Caco-2 (cell line): ENCODE results near the gene GP9. TPM values are rescaled to one million over a fixed set of nuclear protein-coding genes. Genes with fewer than 3 reads are reported as not detected.

Source experiments
- BruUV-seq: library from RNA; stranded (reverse); fragments of 400-500 nt; replicated peaks from 2 replicates; lab custom pipeline; 2021; lab: Mats Ljungman, UMichigan
- CTCF ChIA-PET: fragments of 300-600 bp; sonication (Branson Sonifier 250); formaldehyde crosslinking; loops from one replicate; lab custom pipeline; 2022; ENCODE audit warnings: antibody characterized with exemption; lab: Charles Lee
- POLR2A ChIA-PET: fragments of 300-600 bp; sonication (Branson Sonifier 250); formaldehyde crosslinking; loops from one replicate; lab custom pipeline; 2022; ENCODE audit warnings: antibody characterized with exemption; lab: Charles Lee
- DNase-seq, 2 experiments: peaks; one replicate each; pipeline versions ENCODE4 v3.0.0 to v3.0.0-alpha.2; 2020 to 2022
- H3K27me3 ChIP-seq: replicated peaks from 2 replicates; pipeline ENCODE4 v1.6.0; 2011; ENCODE audit warnings: low read length; ENCODE audit not compliant: control insufficient read depth, insufficient read depth
- H3K36me3 ChIP-seq: 2 replicates; pipeline ENCODE4 v1.5.1; 2011; ENCODE audit warnings: low read length; ENCODE audit not compliant: control insufficient read depth, insufficient read depth
- H3K4me1 ChIP-seq: fragments of 250-450 bp; sonication (Bioruptor Pico); 2 replicates; pipeline ENCODE4 v1.5.1; 2020; ENCODE audit warnings: mild to moderate bottlenecking
- H3K4me3 ChIP-seq: 2 replicates; pipeline ENCODE4 v1.5.1; 2011; ENCODE audit warnings: low read depth, mild to moderate bottlenecking, control low read depth, low read length
- H3K9me3 ChIP-seq: fragments of 250-450 bp; sonication (Bioruptor Pico); 2 replicates; pipeline ENCODE4 v1.5.1; 2020; ENCODE audit warnings: mild to moderate bottlenecking, moderate library complexity
- H3K27ac Mint-ChIP-seq: one replicate; pipeline ENCODE4 v1.8.0; 2022; ENCODE audit warnings: mixed read lengths; ENCODE audit not compliant: unreplicated experiment
- H3K27me3 Mint-ChIP-seq: one replicate; pipeline ENCODE4 v1.8.0; 2022; ENCODE audit warnings: mixed read lengths; ENCODE audit not compliant: insufficient read depth, unreplicated experiment
- H3K36me3 Mint-ChIP-seq: one replicate; pipeline ENCODE4 v1.8.0; 2022; ENCODE audit warnings: mild to moderate bottlenecking, mixed read lengths; ENCODE audit not compliant: insufficient read depth, unreplicated experiment
- H3K4me1 Mint-ChIP-seq: one replicate; pipeline ENCODE4 v1.8.0; 2022; ENCODE audit warnings: low read depth, mixed read lengths; ENCODE audit not compliant: unreplicated experiment
- H3K4me3 Mint-ChIP-seq: one replicate; pipeline ENCODE4 v1.8.0; 2022; ENCODE audit warnings: mild to moderate bottlenecking, moderate library complexity, mixed read lengths; ENCODE audit not compliant: unreplicated experiment
- H3K9me3 Mint-ChIP-seq: one replicate; pipeline ENCODE4 v1.8.0; 2022; ENCODE audit warnings: mixed read lengths; ENCODE audit not compliant: unreplicated experiment
- CTCF ChIP-seq, 2 experiments: fragments of 200-600 bp in 1 of 2; IDR thresholded peaks; 1 replicate in 1 of 2; 2 replicates in 1 of 2; pipeline versions ENCODE4 v1.5.1 to v1.8.0; 2011 to 2022; ENCODE audit warnings: antibody characterized with exemption in 1 of 2, control low read depth in 1 of 2, inconsistent platforms in 1 of 2, low read depth in 1 of 2, low read length in 1 of 2, mild to moderate bottlenecking in 1 of 2, moderate library complexity in 1 of 2; ENCODE audit not compliant: insufficient read depth in 1 of 2, severe bottlenecking in 1 of 2, unreplicated experiment in 1 of 2
- intact Hi-C: fragments of 100-400 bp; cut with micrococcal nuclease; formaldehyde crosslinking; loops from one replicate; pipeline ENCODE4 v1.10.0; 2022; ENCODE audit not compliant: unreplicated experiment
- total RNA-seq: library from RNA; stranded (reverse); gene quantifications from 2 replicates; pipeline ENCODE4 v1.2.3, GENCODE V29; 2022

GP9 gene
- total RNA-seq, 1 experiment from 2014 or later: not detected

- Histone ChIP-seq H3K27me3 (no peaks in the 10 kb centered on the region), H3K4me3 (peak overlapping the region; percentile 44), H3K9me3 (no peaks in the 10 kb centered on the region), H3K4me1 (peaks cover 6% of the 10 kb centered on the region; the same call in 1 of the 2 replicates), H3K36me3 (no peaks in the 10 kb centered on the region)
- Mint-ChIP-seq H3K36me3 (no peaks in the 10 kb centered on the region), H3K27ac (peak overlapping the region; percentile 73), H3K4me1 (peaks cover 7% of the 10 kb centered on the region), H3K27me3 (peaks cover 3% of the 10 kb centered on the region), H3K4me3 (peak overlapping the region; percentile 77), H3K9me3 (no peaks in the 10 kb centered on the region)
- peak; percentile 93 to 95 for DNase-seq
- BruUV-seq: TSS peak; percentile 70
- intact Hi-C loops: loop anchor here (1.0 to 2.0 kb wide), 3 partner anchors 16 to 218 kb away; no protein-coding TSS in a partner anchor
- ChIA-PET CTCF (interaction anchor here (0.6 to 3.1 kb wide), 13 partner anchors 9 to 409 kb away, joined by 3 to 17 read pairs (median 4); partner anchors contain the start of genes COPG1 and RAB43), POLR2A (interaction anchor here (0.6 kb wide), 1 partner anchor 83 kb away, joined by 13 read pairs; no protein-coding TSS in a partner anchor)
- TF ChIP-seq CTCF (IDR thresholded peaks at IDR 0.05; ENCODE audit: insufficient read depth in 1 of 2, low read depth in 1 of 2, low read length in 1 of 2, severe bottlenecking in 1 of 2, unreplicated experiment in 1 of 2): peak; percentile 48 to 67
These were observed 33.6 kb upstream of the GP9 start for GRCh38 chr3:129026728-129027543.

- ChIA-PET POLR2A (interaction anchor here (0.6 kb wide), 1 partner anchor 84 kb away, joined by 13 read pairs; no protein-coding TSS in a partner anchor), CTCF (interaction anchor here (0.8 to 3.1 kb wide), 9 partner anchors 9 to 410 kb away, joined by 3 to 17 read pairs (median 4); partner anchors contain the start of gene RAB43)
- Histone ChIP-seq H3K4me1 (peaks cover 6% of the 10 kb centered on the region; the same call in 1 of the 2 replicates), H3K36me3 (no peaks in the 10 kb centered on the region), H3K4me3 (peak overlapping the region; percentile 43), H3K9me3 (no peaks in the 10 kb centered on the region), H3K27me3 (no peaks in the 10 kb centered on the region)
- H3K27ac Mint-ChIP-seq: no peak overlapping the region
- no peak for TF ChIP-seq CTCF (IDR thresholded peaks at IDR 0.05; ENCODE audit: insufficient read depth in 1 of 2, low read depth in 1 of 2, low read length in 1 of 2, severe bottlenecking in 1 of 2, unreplicated experiment in 1 of 2)
- intact Hi-C loops: loop anchor here (1.0 to 2.0 kb wide), 3 partner anchors 17 to 218 kb away; no protein-coding TSS in a partner anchor
- H3K27me3 Mint-ChIP-seq: peaks cover 3% of the 10 kb centered on the region
- no peaks in the 10 kb centered on the region for H3K9me3 Mint-ChIP-seq
- DNase-seq: no peak
- peak overlapping the region; percentile 77 for H3K4me3 Mint-ChIP-seq
- no peaks in the 10 kb centered on the region for H3K36me3 Mint-ChIP-seq
- peaks cover 7% of the 10 kb centered on the region for H3K4me1 Mint-ChIP-seq
- BruUV-seq: no TSS peak
These were observed 33.1 kb upstream of the GP9 start for GRCh38 chr3:129027544-129027880.

- intact Hi-C loops: no loop called here
- POLR2A ChIA-PET: no interaction called here
These were observed 31.7 kb upstream of the GP9 start for GRCh38 chr3:129028866-129029265.

More at GRCh38 chr3:129028866-129029265, 31.7 kb upstream of the GP9 start:
- Mint-ChIP-seq H3K36me3 (no peaks in the 10 kb centered on the region), H3K4me1 (peaks cover 7% of the 10 kb centered on the region), H3K4me3 (peak overlapping the region; percentile 40), H3K27ac (no peak overlapping the region), H3K27me3 (peaks cover 1% of the 10 kb centered on the region), H3K9me3 (no peaks in the 10 kb centered on the region)
- Histone ChIP-seq H3K36me3 (no peaks in the 10 kb centered on the region), H3K9me3 (no peaks in the 10 kb centered on the region), H3K27me3 (no peaks in the 10 kb centered on the region), H3K4me1 (peaks cover 6% of the 10 kb centered on the region; the same call in 1 of the 2 replicates), H3K4me3 (no peak overlapping the region)
- no TSS peak for BruUV-seq
- CTCF ChIA-PET: interaction anchor here (1.0 kb wide), 1 partner anchor 25 kb away, joined by 3 read pairs; no protein-coding TSS in a partner anchor
- no peak for TF ChIP-seq CTCF (IDR thresholded peaks at IDR 0.05; ENCODE audit: insufficient read depth in 1 of 2, low read depth in 1 of 2, low read length in 1 of 2, severe bottlenecking in 1 of 2, unreplicated experiment in 1 of 2)
- no peak for DNase-seq
